SU-DHL-6 (cell line): ENCODE results near the gene OR4E2.

Experiments
- CTCF ChIP-seq: fragments of 200-600 bp; sonication (generic); IDR thresholded peaks from one replicate; pipeline ENCODE4 v1.5.1; 2017; ENCODE audit warnings: antibody characterized with exemption, mild to moderate bottlenecking, low read length, moderate library complexity; ENCODE audit not compliant: insufficient read depth, poor library complexity, severe bottlenecking
- EZH2phosphoT487 ChIP-seq: fragments of 200-600 bp; sonication (generic), shearing (Covaris generic); conservative IDR thresholded peaks from 2 replicates; pipeline ENCODE4 v1.6.1; 2018; ENCODE audit warnings: mild to moderate bottlenecking, antibody characterized with exemption, low read length, moderate library complexity, mixed read lengths

GRCh38 chr14:21702316-21702715 is 48.7 kb downstream of the OR4E2 start:
- no peak for TF ChIP-seq CTCF
- TF ChIP-seq EZH2phosphoT487: no peak
